Measurements from ENCODE around the gene PIGT. TPM values are rescaled to one million over a fixed set of nuclear protein-coding genes. Genes with fewer than 3 reads are reported as not detected.

Gene PIGT
- total and polyA plus RNA-seq, 2 donors: 28.1 to 52.6 TPM

GRCh38 chr20:45461225-45461624, 45.3 kb downstream of the PIGT start:
- 96% methylated on average over 1 of the region's 1 CpG for WGBS

GRCh38 chr20:45462711-45463509, 47.0 kb downstream of the PIGT start:
- Histone ChIP-seq H3K27me3 (ENCODE audit: control insufficient read depth in 2 of 2, insufficient read depth in 1 of 2, low read length in 1 of 2) (peaks cover 2 to 18% of the 10 kb centered on the region in 2 donors), H3K36me3 (ENCODE audit: control insufficient read depth in 2 of 2, insufficient read depth in 2 of 2, low read length in 1 of 2) (no peaks in the 10 kb centered on the region), H3K4me1 (ENCODE audit: control insufficient read depth in 2 of 2, insufficient read depth in 2 of 2, low read length in 2 of 2) (no peaks in the 10 kb centered on the region), H3K9me3 (ENCODE audit: control insufficient read depth in 2 of 2, insufficient read depth in 1 of 2, low read length in 1 of 2) (no peaks in the 10 kb centered on the region), H3K4me3 (ENCODE audit: low read length in 2 of 2) (no peak overlapping the region), H3K27ac (ENCODE audit: low read depth in 1 of 2, low read length in 1 of 2) (no peak overlapping the region)
- 97% methylated on average over 6 of the region's 6 CpGs for WGBS
- no peak for DNase-seq (ENCODE audit: low read depth in 6 of 9, low spot score in 9 of 9)

More at GRCh38 chr20:45461225-45461624, 45.3 kb downstream of the PIGT start:
- Histone ChIP-seq H3K36me3 (ENCODE audit: control insufficient read depth in 2 of 2, insufficient read depth in 2 of 2, low read length in 1 of 2) (no peaks in the 10 kb centered on the region), H3K27ac (ENCODE audit: low read depth in 1 of 2, low read length in 1 of 2) (no peak overlapping the region), H3K4me1 (ENCODE audit: control insufficient read depth in 2 of 2, insufficient read depth in 2 of 2, low read length in 2 of 2) (no peaks in the 10 kb centered on the region), H3K9me3 (ENCODE audit: control insufficient read depth in 2 of 2, insufficient read depth in 1 of 2, low read length in 1 of 2) (no peaks in the 10 kb centered on the region), H3K4me3 (ENCODE audit: low read length in 2 of 2) (no peak overlapping the region), H3K27me3 (ENCODE audit: control insufficient read depth in 2 of 2, insufficient read depth in 1 of 2, low read length in 1 of 2) (peaks cover 0 to 11% of the 10 kb centered on the region in 2 donors)
- no peak for DNase-seq (ENCODE audit: low read depth in 6 of 9, low spot score in 9 of 9)

GRCh38 chr20:45463709-45464108, 47.8 kb downstream of the PIGT start:
- Histone ChIP-seq H3K4me3 (ENCODE audit: low read length in 2 of 2) (no peak overlapping the region), H3K4me1 (ENCODE audit: control insufficient read depth in 2 of 2, insufficient read depth in 2 of 2, low read length in 2 of 2) (no peaks in the 10 kb centered on the region), H3K27ac (ENCODE audit: low read depth in 1 of 2, low read length in 1 of 2) (no peak overlapping the region), H3K9me3 (ENCODE audit: control insufficient read depth in 2 of 2, insufficient read depth in 1 of 2, low read length in 1 of 2) (no peaks in the 10 kb centered on the region), H3K36me3 (ENCODE audit: control insufficient read depth in 2 of 2, insufficient read depth in 2 of 2, low read length in 1 of 2) (no peaks in the 10 kb centered on the region), H3K27me3 (ENCODE audit: control insufficient read depth in 2 of 2, insufficient read depth in 1 of 2, low read length in 1 of 2) (peaks cover 7 to 26% of the 10 kb centered on the region in 2 donors)
- DNase-seq (ENCODE audit: low read depth in 6 of 9, low spot score in 9 of 9): no peak
- 94% methylated on average over 4 of the region's 4 CpGs for WGBS

- Histone ChIP-seq H3K4me3 (ENCODE audit: low read length in 2 of 2) (no peak overlapping the region), H3K4me1 (ENCODE audit: control insufficient read depth in 2 of 2, insufficient read depth in 2 of 2, low read length in 2 of 2) (no peaks in the 10 kb centered on the region), H3K9me3 (ENCODE audit: control insufficient read depth in 2 of 2, insufficient read depth in 1 of 2, low read length in 1 of 2) (peaks cover 0 to 2% of the 10 kb centered on the region in 2 donors), H3K36me3 (ENCODE audit: control insufficient read depth in 2 of 2, insufficient read depth in 2 of 2, low read length in 1 of 2) (no peaks in the 10 kb centered on the region), H3K27ac (ENCODE audit: low read depth in 1 of 2, low read length in 1 of 2) (no peak overlapping the region), H3K27me3 (ENCODE audit: control insufficient read depth in 2 of 2, insufficient read depth in 1 of 2, low read length in 1 of 2) (peaks cover 25 to 44% of the 10 kb centered on the region in 2 donors)
- DNase-seq (ENCODE audit: low read depth in 6 of 9, low spot score in 9 of 9): no peak
- 8% methylated on average over 1 of the region's 1 CpG for WGBS
Observed at GRCh38 chr20:45465491-45466266, 49.7 kb downstream of the PIGT start.

- 94% methylated on average over 6 of the region's 6 CpGs for WGBS
- Histone ChIP-seq H3K27ac (ENCODE audit: low read depth in 1 of 2, low read length in 1 of 2) (no peak overlapping the region), H3K27me3 (ENCODE audit: control insufficient read depth in 2 of 2, insufficient read depth in 1 of 2, low read length in 1 of 2) (peaks cover 37 to 55% of the 10 kb centered on the region in 2 donors), H3K36me3 (ENCODE audit: control insufficient read depth in 2 of 2, insufficient read depth in 2 of 2, low read length in 1 of 2) (no peaks in the 10 kb centered on the region), H3K4me1 (ENCODE audit: control insufficient read depth in 2 of 2, insufficient read depth in 2 of 2, low read length in 2 of 2) (no peaks in the 10 kb centered on the region), H3K9me3 (ENCODE audit: control insufficient read depth in 2 of 2, insufficient read depth in 1 of 2, low read length in 1 of 2) (peaks cover 0 to 2% of the 10 kb centered on the region in 2 donors), H3K4me3 (ENCODE audit: low read length in 2 of 2) (no peak overlapping the region)
- no peak for DNase-seq (ENCODE audit: low read depth in 6 of 9, low spot score in 9 of 9)
Observed at GRCh38 chr20:45467172-45467571, 51.2 kb downstream of the PIGT start.

- Histone ChIP-seq H3K27ac (ENCODE audit: low read depth in 1 of 2, low read length in 1 of 2) (no peak overlapping the region), H3K36me3 (ENCODE audit: control insufficient read depth in 2 of 2, insufficient read depth in 2 of 2, low read length in 1 of 2) (no peaks in the 10 kb centered on the region), H3K4me3 (ENCODE audit: low read length in 2 of 2) (no peak overlapping the region), H3K9me3 (ENCODE audit: control insufficient read depth in 2 of 2, insufficient read depth in 1 of 2, low read length in 1 of 2) (peaks cover 0 to 2% of the 10 kb centered on the region in 2 donors), H3K4me1 (ENCODE audit: control insufficient read depth in 2 of 2, insufficient read depth in 2 of 2, low read length in 2 of 2) (no peaks in the 10 kb centered on the region), H3K27me3 (ENCODE audit: control insufficient read depth in 2 of 2, insufficient read depth in 1 of 2, low read length in 1 of 2) (peaks cover 37 to 55% of the 10 kb centered on the region in 2 donors)
- DNase-seq (ENCODE audit: low read depth in 6 of 9, low spot score in 9 of 9): no peak
- WGBS: 89% methylated on average over 3 of the region's 3 CpGs
Observed at GRCh38 chr20:45467861-45468260, 51.9 kb downstream of the PIGT start.

- Histone ChIP-seq H3K36me3 (ENCODE audit: control insufficient read depth in 2 of 2, insufficient read depth in 2 of 2, low read length in 1 of 2) (no peaks in the 10 kb centered on the region), H3K27me3 (ENCODE audit: control insufficient read depth in 2 of 2, insufficient read depth in 1 of 2, low read length in 1 of 2) (peaks cover 37 to 52% of the 10 kb centered on the region in 2 donors), H3K4me1 (ENCODE audit: control insufficient read depth in 2 of 2, insufficient read depth in 2 of 2, low read length in 2 of 2) (no peaks in the 10 kb centered on the region), H3K9me3 (ENCODE audit: control insufficient read depth in 2 of 2, insufficient read depth in 1 of 2, low read length in 1 of 2) (peaks cover 0 to 2% of the 10 kb centered on the region in 2 donors), H3K4me3 (ENCODE audit: low read length in 2 of 2) (peak within 1 kb of the TSS in 1 of 2 donors; percentile 40), H3K27ac (ENCODE audit: low read depth in 1 of 2, low read length in 1 of 2) (peak within 1 kb of the TSS in 1 of 2 donors; percentile 31)
- WGBS: 18% methylated on average over 54 of the region's 54 CpGs
- no peak for DNase-seq (ENCODE audit: low read depth in 6 of 9, low spot score in 9 of 9)
Observed at GRCh38 chr20:45469336-45470261, 53.7 kb downstream of the PIGT start, which contains the start of gene WFDC2. TSS of gene WFDC2 (plus strand) at chr20:45469753. CDS start at chr20:45469782, 29 bp downstream.

- H3K9me3 ChIP-seq (ENCODE audit: control insufficient read depth in 2 of 2, insufficient read depth in 1 of 2, low read length in 1 of 2): peaks cover 0 to 2% of the 10 kb centered on the region in 2 donors
- no peak for DNase-seq (ENCODE audit: low read depth in 6 of 9, low spot score in 9 of 9)
- peak overlapping the region in 1 of 2 donors; percentile 40 for H3K4me3 ChIP-seq (ENCODE audit: low read length in 2 of 2)
- 2% methylated on average over 50 of the region's 50 CpGs for WGBS
- no peaks in the 10 kb centered on the region for H3K36me3 ChIP-seq (ENCODE audit: control insufficient read depth in 2 of 2, insufficient read depth in 2 of 2, low read length in 1 of 2)
- H3K27me3 ChIP-seq (ENCODE audit: control insufficient read depth in 2 of 2, insufficient read depth in 1 of 2, low read length in 1 of 2): peaks cover 37 to 52% of the 10 kb centered on the region in 2 donors
- H3K27ac ChIP-seq (ENCODE audit: low read depth in 1 of 2, low read length in 1 of 2): peak overlapping the region in 1 of 2 donors; percentile 31
- H3K4me1 ChIP-seq (ENCODE audit: control insufficient read depth in 2 of 2, insufficient read depth in 2 of 2, low read length in 2 of 2): no peaks in the 10 kb centered on the region
Observed at GRCh38 chr20:45470262-45470931, 54.5 kb downstream of the PIGT start.
